ENCODE results near the gene RBM15B.

Gene RBM15B

DNA sequence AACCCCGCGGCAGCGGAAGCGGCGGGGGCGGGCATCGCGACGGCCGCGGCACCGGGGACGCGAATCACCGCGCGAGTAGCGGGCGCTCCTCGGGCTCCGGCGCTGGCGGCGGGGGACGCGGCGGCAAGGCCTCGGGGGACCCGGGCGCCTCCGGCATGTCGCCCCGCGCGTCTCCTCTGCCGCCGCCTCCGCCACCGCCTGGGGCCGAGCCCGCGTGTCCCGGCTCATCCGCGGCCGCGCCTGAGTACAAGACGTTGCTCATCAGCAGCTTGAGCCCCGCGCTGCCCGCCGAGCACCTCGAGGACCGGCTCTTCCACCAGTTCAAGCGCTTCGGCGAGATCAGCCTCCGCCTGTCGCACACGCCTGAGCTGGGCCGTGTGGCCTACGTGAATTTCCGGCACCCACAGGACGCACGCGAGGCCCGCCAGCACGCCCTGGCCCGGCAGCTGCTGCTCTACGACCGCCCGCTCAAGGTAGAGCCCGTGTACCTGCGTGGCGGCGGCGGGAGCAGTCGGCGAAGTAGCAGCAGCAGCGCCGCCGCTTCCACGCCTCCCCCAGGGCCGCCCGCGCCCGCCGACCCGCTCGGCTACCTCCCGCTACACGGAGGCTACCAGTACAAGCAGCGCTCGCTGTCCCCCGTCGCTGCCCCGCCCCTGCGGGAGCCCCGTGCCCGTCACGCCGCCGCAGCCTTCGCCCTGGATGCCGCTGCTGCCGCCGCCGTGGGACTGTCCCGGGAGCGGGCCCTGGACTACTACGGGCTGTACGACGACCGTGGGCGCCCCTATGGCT, 675 bp downstream of the RBM15B start:
- ATAC-seq, result no peak
- TF ChIP-seq PPARA (CRISPR knock-in tag; IDR thresholded peaks at IDR 0.05; ENCODE audit: borderline replicate concordance) (no peak), ZNF565 (CRISPR knock-in tag; conservative IDR thresholded peaks at IDR 0.05; ENCODE audit: low read depth) (no peak), ZNF70 (CRISPR knock-in tag; IDR thresholded peaks at IDR 0.05) (no peak), BACH2 (CRISPR knock-in tag; IDR thresholded peaks at IDR 0.05; ENCODE audit: borderline replicate concordance) (no peak), ZNF8 (CRISPR knock-in tag; IDR thresholded peaks at IDR 0.05) (no peak), POU6F1 (CRISPR knock-in tag; IDR thresholded peaks at IDR 0.05; ENCODE audit: borderline replicate concordance, low read depth) (no peak), OSR1 (CRISPR knock-in tag; IDR thresholded peaks at IDR 0.05) (no peak), CSDC2 (CRISPR knock-in tag; IDR thresholded peaks at IDR 0.05) (no peak), ISL1 (CRISPR knock-in tag; IDR thresholded peaks at IDR 0.05) (no peak), CREB5 (CRISPR knock-in tag; IDR thresholded peaks at IDR 0.05; ENCODE audit: low read depth) (no peak), ZFP30 (CRISPR knock-in tag; IDR thresholded peaks at IDR 0.05) (no peak; the same call in 1 of the 2 replicates), ARNTL (CRISPR knock-in tag; IDR thresholded peaks at IDR 0.05; ENCODE audit: borderline replicate concordance, low read depth) (no peak), ESRRG (CRISPR knock-in tag; IDR thresholded peaks at IDR 0.05) (no peak), ZFP3 (CRISPR knock-in tag; IDR thresholded peaks at IDR 0.05) (no peak), SNAI2 (CRISPR knock-in tag; IDR thresholded peaks at IDR 0.05) (no peak), ZC3H10 (CRISPR knock-in tag; IDR thresholded peaks at IDR 0.05) (no peak), GLIS3 (CRISPR knock-in tag; IDR thresholded peaks at IDR 0.05) (no peak), TSHZ2 (CRISPR knock-in tag; IDR thresholded peaks at IDR 0.05) (no peak)
- TF ChIP-seq, protein P1, sequence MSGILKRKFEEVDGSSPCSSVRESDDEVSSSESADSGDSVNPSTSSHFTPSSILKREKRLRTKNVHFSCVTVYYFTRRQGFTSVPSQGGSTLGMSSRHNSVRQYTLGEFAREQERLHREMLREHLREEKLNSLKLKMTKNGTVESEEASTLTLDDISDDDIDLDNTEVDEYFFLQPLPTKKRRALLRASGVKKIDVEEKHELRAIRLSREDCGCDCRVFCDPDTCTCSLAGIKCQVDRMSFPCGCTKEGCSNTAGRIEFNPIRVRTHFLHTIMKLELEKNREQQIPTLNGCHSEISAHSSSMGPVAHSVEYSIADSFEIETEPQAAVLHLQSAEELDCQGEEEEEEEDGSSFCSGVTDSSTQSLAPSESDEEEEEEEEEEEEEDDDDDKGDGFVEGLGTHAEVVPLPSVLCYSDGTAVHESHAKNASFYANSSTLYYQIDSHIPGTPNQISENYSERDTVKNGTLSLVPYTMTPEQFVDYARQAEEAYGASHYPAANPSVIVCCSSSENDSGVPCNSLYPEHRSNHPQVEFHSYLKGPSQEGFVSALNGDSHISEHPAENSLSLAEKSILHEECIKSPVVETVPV (CRISPR knock-in tag; IDR thresholded peaks at IDR 0.05), result no peak
- TF ChIP-seq, protein P2, sequence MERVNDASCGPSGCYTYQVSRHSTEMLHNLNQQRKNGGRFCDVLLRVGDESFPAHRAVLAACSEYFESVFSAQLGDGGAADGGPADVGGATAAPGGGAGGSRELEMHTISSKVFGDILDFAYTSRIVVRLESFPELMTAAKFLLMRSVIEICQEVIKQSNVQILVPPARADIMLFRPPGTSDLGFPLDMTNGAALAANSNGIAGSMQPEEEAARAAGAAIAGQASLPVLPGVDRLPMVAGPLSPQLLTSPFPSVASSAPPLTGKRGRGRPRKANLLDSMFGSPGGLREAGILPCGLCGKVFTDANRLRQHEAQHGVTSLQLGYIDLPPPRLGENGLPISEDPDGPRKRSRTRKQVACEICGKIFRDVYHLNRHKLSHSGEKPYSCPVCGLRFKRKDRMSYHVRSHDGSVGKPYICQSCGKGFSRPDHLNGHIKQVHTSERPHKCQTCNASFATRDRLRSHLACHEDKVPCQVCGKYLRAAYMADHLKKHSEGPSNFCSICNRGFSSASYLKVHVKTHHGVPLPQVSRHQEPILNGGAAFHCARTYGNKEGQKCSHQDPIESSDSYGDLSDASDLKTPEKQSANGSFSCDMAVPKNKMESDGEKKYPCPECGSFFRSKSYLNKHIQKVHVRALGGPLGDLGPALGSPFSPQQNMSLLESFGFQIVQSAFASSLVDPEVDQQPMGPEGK (CRISPR knock-in tag; IDR thresholded peaks at IDR 0.05; ENCODE audit: borderline replicate concordance), result no peak

GRCh38 chr3:51392355-51393133, 1.5 kb downstream of the RBM15B start:
- ATAC-seq, result no peak
- TF ChIP-seq SNAI2 (CRISPR knock-in tag; IDR thresholded peaks at IDR 0.05) (no peak), ARNTL (CRISPR knock-in tag; IDR thresholded peaks at IDR 0.05; ENCODE audit: borderline replicate concordance, low read depth) (no peak), PPARA (CRISPR knock-in tag; IDR thresholded peaks at IDR 0.05; ENCODE audit: borderline replicate concordance) (no peak), TOX (CRISPR knock-in tag; IDR thresholded peaks at IDR 0.05; ENCODE audit: borderline replicate concordance) (no peak), ZNF565 (CRISPR knock-in tag; conservative IDR thresholded peaks at IDR 0.05; ENCODE audit: low read depth) (no peak), OSR1 (CRISPR knock-in tag; IDR thresholded peaks at IDR 0.05) (no peak), CSDC2 (CRISPR knock-in tag; IDR thresholded peaks at IDR 0.05) (no peak), CREB5 (CRISPR knock-in tag; IDR thresholded peaks at IDR 0.05; ENCODE audit: low read depth) (no peak), RARB (CRISPR knock-in tag; IDR thresholded peaks at IDR 0.05) (no peak), POU6F1 (CRISPR knock-in tag; IDR thresholded peaks at IDR 0.05; ENCODE audit: borderline replicate concordance, low read depth) (no peak), ZFP3 (CRISPR knock-in tag; IDR thresholded peaks at IDR 0.05) (no peak)
- TF ChIP-seq, protein P2 (CRISPR knock-in tag; IDR thresholded peaks at IDR 0.05; ENCODE audit: borderline replicate concordance), result no peak
